SK-N-MC (cell line): Measurements from ENCODE around the gene PCDHGA11.

ENCODE experiments used
- EZH2 ChIP-seq: fragments of 200-600 bp; sonication (generic); IDR thresholded peaks from one replicate; pipeline ENCODE4 v1.6.1; 2017; ENCODE audit warnings: antibody characterized with exemption
- FOXP2 ChIP-seq: optimal IDR thresholded peaks from 2 replicates; pipeline ENCODE3; 2011; ENCODE audit warnings: mild to moderate bottlenecking, moderate library complexity; ENCODE audit not compliant: insufficient read depth; ENCODE audit errors: extremely low read length, control extremely low read depth
- POLR2AphosphoS5 ChIP-seq: IDR thresholded peaks from 2 replicates; pipeline ENCODE4 v1.6.1; 2012; ENCODE audit warnings: mild to moderate bottlenecking, low read depth, low read length, borderline replicate concordance

GRCh38 chr5:141392429-141393198 lies 28.2 kb upstream of the PCDHGA11 start, which contains the start of gene PCDHGA8:
- TF ChIP-seq EZH2 (no peak), POLR2AphosphoS5 (no peak), FOXP2 (no peak)
